Astrocyte (in vitro differentiated cells and primary cell): Measurements from ENCODE around the gene KCNC2.

Experiments
- EZH2 ChIP-seq: IDR thresholded peaks from 2 replicates; pipeline ENCODE4 v1.6.1; 2012; ENCODE audit warnings: mild to moderate bottlenecking, low read length, inconsistent platforms; ENCODE audit not compliant: insufficient read depth
- TF ChIP-seq, protein P1 (sequence below): IDR thresholded peaks from 2 replicates; pipeline ENCODE4 v1.5.1; 2011; ENCODE audit warnings: low read depth, mild to moderate bottlenecking, inconsistent platforms, low read length, moderate library complexity; ENCODE audit not compliant: insufficient read depth

GRCh38 chr12:75205558-75205957, 4.1 kb downstream of the KCNC2 start:
- TF ChIP-seq, protein P1, sequence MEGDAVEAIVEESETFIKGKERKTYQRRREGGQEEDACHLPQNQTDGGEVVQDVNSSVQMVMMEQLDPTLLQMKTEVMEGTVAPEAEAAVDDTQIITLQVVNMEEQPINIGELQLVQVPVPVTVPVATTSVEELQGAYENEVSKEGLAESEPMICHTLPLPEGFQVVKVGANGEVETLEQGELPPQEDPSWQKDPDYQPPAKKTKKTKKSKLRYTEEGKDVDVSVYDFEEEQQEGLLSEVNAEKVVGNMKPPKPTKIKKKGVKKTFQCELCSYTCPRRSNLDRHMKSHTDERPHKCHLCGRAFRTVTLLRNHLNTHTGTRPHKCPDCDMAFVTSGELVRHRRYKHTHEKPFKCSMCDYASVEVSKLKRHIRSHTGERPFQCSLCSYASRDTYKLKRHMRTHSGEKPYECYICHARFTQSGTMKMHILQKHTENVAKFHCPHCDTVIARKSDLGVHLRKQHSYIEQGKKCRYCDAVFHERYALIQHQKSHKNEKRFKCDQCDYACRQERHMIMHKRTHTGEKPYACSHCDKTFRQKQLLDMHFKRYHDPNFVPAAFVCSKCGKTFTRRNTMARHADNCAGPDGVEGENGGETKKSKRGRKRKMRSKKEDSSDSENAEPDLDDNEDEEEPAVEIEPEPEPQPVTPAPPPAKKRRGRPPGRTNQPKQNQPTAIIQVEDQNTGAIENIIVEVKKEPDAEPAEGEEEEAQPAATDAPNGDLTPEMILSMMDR, result no peak
- no peak for TF ChIP-seq EZH2
